Testis (tissue), 3 donors: ENCODE measurements around the gene ARHGAP27. TPM values are rescaled to one million over a fixed set of nuclear protein-coding genes. Genes with fewer than 3 reads are reported as not detected.

ENCODE experiments used
- DNase-seq: peaks from one replicate; pipeline ENCODE4 v3.0.0-alpha.2; 2019
- H3K27ac ChIP-seq, 2 donors: fragments of 200-600 bp; sonication (generic); one replicate each; pipeline ENCODE4 v1.5.1; 2019
- H3K27me3 ChIP-seq: fragments of 200-600 bp; sonication (generic); one replicate; pipeline ENCODE4 v1.5.1; 2019
- H3K36me3 ChIP-seq: fragments of 200-600 bp; sonication (generic); one replicate; pipeline ENCODE4 v1.5.1; 2017; ENCODE audit warnings: low read depth; ENCODE audit errors: missing control alignments
- H3K4me1 ChIP-seq: fragments of 200-600 bp; sonication (generic); one replicate; pipeline ENCODE4 v1.5.1; 2019
- H3K4me3 ChIP-seq, 2 donors: fragments of 200-600 bp; sonication (generic); one replicate each; pipeline ENCODE4 v1.5.1; 2017 to 2019
- H3K9me3 ChIP-seq: fragments of 200-600 bp; sonication (generic); one replicate; pipeline ENCODE4 v1.5.1; 2017
- POLR2A ChIP-seq: fragments of 450-650 bp; IDR thresholded peaks from one replicate; pipeline ENCODE4 v1.6.1; 2017; ENCODE audit warnings: antibody characterized with exemption, mild to moderate bottlenecking, moderate library complexity
- WGBS, 2 donors: methylation state at CpG; one replicate each; pipeline ENCODE4 v1.1.5; 2018; 5-methylcytosine and 5-hydroxymethylcytosine counted together
- intact Hi-C: fragments of 100-400 bp; cut with DNase I; formaldehyde crosslinking; loops from one replicate; pipeline ENCODE4 v1.15.1; 2023; ENCODE audit warnings: low total_unique reads
- polyA plus RNA-seq: library from polyadenylated mRNA; stranded (reverse); fragments of 350-450 nt; fragmentation: Illumina TruSeq; extraction: RNeasy Lipid Tissue Mini Kit (QIAGEN cat#74804); gene quantifications from one replicate; pipeline ENCODE4 v1.2.3, GENCODE V29; 2014; ENCODE audit warnings: low read depth, low replicate concordance; ENCODE audit not compliant: insufficient read depth
- total RNA-seq, 2 donors: library from RNA; depleted of rRNA; stranded (reverse); fragments of >200 nt; gene quantifications; one replicate each; pipeline ENCODE4 v1.2.3, GENCODE V29; 2016
- TF ChIP-seq, protein P1 (sequence below), 3 experiments: fragments of 450-650 bp in 2 of 3; fragments of 200-600 bp in 1 of 3; sonication (generic) in 1 of 3; IDR thresholded peaks; one replicate each; pipeline ENCODE4 v1.5.1; 2016 to 2019; ENCODE audit warnings: antibody characterized with exemption in 3 of 3, mild to moderate bottlenecking in 2 of 3, moderate library complexity in 1 of 3

Gene ARHGAP27
- total and polyA plus RNA-seq, 3 donors from 2014 or later = 17.7 to 22.8 (median 21.4) TPM

DNA sequence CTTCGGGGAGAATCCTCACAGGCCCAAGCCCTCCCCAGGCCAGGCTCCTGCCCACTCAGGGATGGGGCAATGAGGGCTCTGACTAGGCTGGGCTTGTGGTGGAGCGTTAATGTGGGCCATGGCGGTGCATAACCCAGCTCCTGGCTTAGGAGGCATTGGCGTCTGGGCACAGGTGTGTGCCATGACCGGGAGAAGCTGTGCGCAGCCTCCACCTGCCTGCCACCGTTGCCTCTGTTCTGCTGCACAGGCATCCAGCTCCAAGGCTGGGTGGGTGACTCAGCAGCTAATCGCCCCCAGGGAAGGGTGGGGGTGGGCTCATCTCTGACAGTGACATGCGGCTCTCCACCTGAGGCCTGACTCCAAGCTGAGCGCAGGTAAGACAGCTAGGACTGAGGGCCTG lies 3.5 kb upstream of the ARHGAP27 start:
- H3K36me3 ChIP-seq = no peaks in the 10 kb centered on the region
- no peaks in the 10 kb centered on the region for H3K27me3 ChIP-seq
- no peak for TF ChIP-seq POLR2A
- TF ChIP-seq, protein P1, sequence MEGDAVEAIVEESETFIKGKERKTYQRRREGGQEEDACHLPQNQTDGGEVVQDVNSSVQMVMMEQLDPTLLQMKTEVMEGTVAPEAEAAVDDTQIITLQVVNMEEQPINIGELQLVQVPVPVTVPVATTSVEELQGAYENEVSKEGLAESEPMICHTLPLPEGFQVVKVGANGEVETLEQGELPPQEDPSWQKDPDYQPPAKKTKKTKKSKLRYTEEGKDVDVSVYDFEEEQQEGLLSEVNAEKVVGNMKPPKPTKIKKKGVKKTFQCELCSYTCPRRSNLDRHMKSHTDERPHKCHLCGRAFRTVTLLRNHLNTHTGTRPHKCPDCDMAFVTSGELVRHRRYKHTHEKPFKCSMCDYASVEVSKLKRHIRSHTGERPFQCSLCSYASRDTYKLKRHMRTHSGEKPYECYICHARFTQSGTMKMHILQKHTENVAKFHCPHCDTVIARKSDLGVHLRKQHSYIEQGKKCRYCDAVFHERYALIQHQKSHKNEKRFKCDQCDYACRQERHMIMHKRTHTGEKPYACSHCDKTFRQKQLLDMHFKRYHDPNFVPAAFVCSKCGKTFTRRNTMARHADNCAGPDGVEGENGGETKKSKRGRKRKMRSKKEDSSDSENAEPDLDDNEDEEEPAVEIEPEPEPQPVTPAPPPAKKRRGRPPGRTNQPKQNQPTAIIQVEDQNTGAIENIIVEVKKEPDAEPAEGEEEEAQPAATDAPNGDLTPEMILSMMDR (IDR thresholded peaks at IDR 0.05) = no peak
- H3K4me1 ChIP-seq = peaks cover 10% of the 10 kb centered on the region
- H3K4me3 ChIP-seq = no peak overlapping the region
- intact Hi-C loops = no loop called here
- WGBS, 2 donors = 90 to 100% methylated on average over 1 to 10 of the region's 10 CpGs
- no peak overlapping the region for H3K27ac ChIP-seq
- DNase-seq = no peak
- H3K9me3 ChIP-seq = no peaks in the 10 kb centered on the region

DNA sequence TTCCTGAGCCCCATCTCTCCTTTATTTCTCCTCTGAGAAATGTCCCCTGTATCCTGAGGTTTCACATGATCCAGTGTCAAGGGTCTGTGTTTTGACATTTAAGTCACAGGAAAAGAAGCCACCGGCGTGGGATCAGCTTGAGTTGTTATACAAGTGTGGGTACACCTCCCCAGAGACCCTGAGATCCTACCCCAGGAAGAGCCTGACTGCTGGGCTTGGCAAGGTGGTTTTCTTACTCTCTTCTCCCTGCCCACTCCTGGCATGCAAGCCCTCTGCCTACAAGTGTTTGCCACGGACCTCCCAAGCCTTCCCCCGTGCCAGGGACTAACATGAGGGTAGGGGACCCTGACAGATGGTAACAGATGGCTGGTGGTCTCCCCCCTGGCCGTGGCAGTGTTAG lies 2.8 kb upstream of the ARHGAP27 start:
- Histone ChIP-seq H3K4me1 (peaks cover 16% of the 10 kb centered on the region), H3K27ac (no peak overlapping the region), H3K4me3 (no peak overlapping the region), H3K9me3 (no peaks in the 10 kb centered on the region), H3K27me3 (no peaks in the 10 kb centered on the region), H3K36me3 (no peaks in the 10 kb centered on the region)
- TF ChIP-seq, protein P1 (IDR thresholded peaks at IDR 0.05) = no peak
- no peak for TF ChIP-seq POLR2A
- intact Hi-C loops = no loop called here
- no peak for DNase-seq
- 87 to 92% methylated on average over 4 to 5 of the region's 5 CpGs for WGBS, 2 donors

DNA sequence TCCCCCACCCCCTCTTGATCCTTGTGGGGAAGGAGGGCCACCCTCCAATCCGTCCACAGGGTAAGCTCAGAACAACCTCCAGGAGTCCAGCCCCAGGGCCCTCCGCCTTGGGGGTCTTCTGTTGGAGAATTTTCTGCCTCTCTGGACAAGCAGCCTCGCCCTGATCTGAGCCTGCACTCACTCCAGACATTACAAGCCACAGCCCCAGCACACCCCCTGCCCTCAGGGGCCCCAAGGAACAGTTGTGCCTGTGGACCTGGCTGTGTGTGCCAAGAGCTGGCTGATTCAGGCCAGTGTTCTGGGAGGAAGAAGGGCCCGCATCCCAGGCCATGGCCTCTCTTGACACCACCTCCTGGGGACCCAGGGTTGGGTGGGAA lies 477 bp upstream of the ARHGAP27 start:
- DNase-seq = no peak
- WGBS, 2 donors = 55 to 64% methylated on average over 2 to 4 of the region's 4 CpGs
- peak overlapping the region in 1 of 2 donors; percentile 32 for H3K4me3 ChIP-seq

DNA sequence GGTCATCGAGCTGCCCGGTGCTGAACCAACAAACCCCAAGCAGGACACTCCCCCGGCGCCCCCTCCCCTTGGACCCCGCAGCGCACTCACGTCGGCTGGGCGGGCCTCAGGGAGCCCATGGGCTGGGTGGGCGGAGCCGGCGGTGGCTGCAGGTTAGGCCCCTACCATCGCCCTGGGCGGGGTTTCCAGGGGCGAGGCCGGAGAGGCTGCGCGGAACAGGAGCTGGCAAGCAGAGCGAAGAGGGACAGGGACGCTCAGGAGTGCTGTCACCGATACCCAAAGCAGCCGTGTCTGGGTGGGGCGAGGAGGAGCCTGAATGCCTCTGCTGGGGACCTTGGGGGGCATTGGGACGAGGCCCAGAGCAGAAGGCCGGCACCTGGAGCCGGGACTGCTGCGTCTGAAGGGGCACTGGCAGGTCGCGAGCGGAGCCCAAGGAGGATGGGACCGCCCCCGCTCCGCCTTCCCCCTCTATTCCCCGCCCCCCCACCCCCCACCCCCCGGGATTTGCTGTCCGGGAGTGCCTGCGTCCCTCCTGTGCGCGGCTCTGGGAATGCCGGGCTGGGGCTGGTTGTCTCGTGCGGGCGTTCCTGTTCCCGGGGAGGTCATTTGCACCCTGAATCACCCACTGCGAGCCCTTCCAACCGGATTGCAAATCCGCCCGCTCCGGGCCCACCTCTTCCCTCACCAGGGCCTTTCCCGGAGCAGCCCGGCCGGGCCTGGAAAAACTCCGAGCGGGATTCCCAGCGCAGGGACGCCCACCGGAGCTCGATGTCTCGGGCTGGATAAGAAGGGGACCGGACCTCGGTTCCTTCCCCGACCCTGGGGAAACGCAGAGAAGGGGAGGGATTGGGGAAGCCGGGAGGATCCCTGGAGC lies 902 bp downstream of the ARHGAP27 start:
- intact Hi-C loops = no loop called here
- Histone ChIP-seq H3K9me3 (no peaks in the 10 kb centered on the region), H3K36me3 (no peaks in the 10 kb centered on the region), H3K4me3 (peak overlapping the region; percentile 32 to 43), H3K4me1 (peaks cover 25% of the 10 kb centered on the region), H3K27me3 (no peaks in the 10 kb centered on the region), H3K27ac (no peak overlapping the region)
- peak; percentile 38 for DNase-seq
- WGBS, 2 donors = 0% methylated on average over 4 to 64 of the region's 64 CpGs
- TF ChIP-seq, protein P1 (IDR thresholded peaks at IDR 0.05) = no peak
- TF ChIP-seq POLR2A = no peak

More for the DNA sequence above, 477 bp upstream of the ARHGAP27 start:
- Histone ChIP-seq H3K27me3 (no peaks in the 10 kb centered on the region), H3K27ac (no peak overlapping the region), H3K36me3 (no peaks in the 10 kb centered on the region), H3K4me1 (peaks cover 24% of the 10 kb centered on the region), H3K9me3 (no peaks in the 10 kb centered on the region)
- TF ChIP-seq, protein P1 (IDR thresholded peaks at IDR 0.05) = no peak
- TF ChIP-seq POLR2A = no peak
- intact Hi-C loops = no loop called here
